Fibroblast of the aortic adventitia (primary cell): ENCODE results near the gene DENND6B. TPM values are rescaled to one million over a fixed set of nuclear protein-coding genes. Genes with fewer than 3 reads are reported as not detected.
A peak's percentile ranks its signal among the peaks of the same experiment; 100 is the strongest.

Source experiments
- DNase-seq: peaks from one replicate; pipeline ENCODE4 v3.0.0-alpha.2; 2010; ENCODE audit warnings: low read depth
- H3K4me3 ChIP-seq: 2 replicates; pipeline ENCODE4 v1.5.1; 2011; ENCODE audit warnings: low read depth, mild to moderate bottlenecking, control low read depth, low read length, moderate library complexity
- total RNA-seq: library from RNA; depleted of rRNA; stranded (reverse); fragments of >200 nt; gene quantifications from 2 replicates; pipeline ENCODE4 v1.2.3, GENCODE V29; 2012; ENCODE audit warnings: low replicate concordance
- TF ChIP-seq, protein P1 (sequence below): IDR thresholded peaks from 2 replicates; pipeline ENCODE4 v1.5.1; 2011; ENCODE audit warnings: mild to moderate bottlenecking, low read length, control low read depth, inconsistent platforms; ENCODE audit not compliant: insufficient read depth

The DENND6B gene
- total RNA-seq, 1 donor, result 4.3 TPM

DNA sequence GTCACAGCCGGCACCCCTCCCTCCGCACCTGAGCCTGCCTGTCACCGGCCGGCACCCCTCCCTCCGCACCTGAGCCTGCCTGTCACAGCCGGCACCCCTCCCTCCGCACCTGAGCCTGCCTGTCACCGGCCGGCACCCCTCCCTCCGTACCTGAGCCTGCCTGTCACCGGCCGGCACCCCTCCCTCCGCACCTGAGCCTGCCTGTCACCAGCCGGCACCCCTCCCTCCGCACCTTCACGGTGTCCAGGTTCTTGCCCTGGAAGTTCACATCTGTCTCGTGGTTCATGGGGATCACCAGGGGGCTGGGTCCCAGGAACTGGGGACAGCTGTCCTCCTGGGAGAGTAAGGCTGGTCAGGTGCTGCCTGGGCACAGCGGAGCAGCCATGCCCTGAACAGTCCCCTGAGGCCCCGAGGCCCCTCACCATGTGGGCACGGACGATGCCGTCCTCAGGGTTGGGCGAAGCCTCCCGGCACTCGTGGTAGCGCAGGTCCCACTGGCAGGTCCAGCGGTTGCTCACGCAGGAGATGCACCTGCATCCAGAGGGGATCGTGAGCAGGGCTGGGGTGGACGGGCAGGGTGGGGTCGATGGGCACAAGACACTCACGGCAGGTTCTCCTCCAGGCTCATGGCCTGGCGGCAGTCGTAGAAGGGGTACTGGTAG, 41.1 kb downstream of the DENND6B start:
- TF ChIP-seq, protein P1, sequence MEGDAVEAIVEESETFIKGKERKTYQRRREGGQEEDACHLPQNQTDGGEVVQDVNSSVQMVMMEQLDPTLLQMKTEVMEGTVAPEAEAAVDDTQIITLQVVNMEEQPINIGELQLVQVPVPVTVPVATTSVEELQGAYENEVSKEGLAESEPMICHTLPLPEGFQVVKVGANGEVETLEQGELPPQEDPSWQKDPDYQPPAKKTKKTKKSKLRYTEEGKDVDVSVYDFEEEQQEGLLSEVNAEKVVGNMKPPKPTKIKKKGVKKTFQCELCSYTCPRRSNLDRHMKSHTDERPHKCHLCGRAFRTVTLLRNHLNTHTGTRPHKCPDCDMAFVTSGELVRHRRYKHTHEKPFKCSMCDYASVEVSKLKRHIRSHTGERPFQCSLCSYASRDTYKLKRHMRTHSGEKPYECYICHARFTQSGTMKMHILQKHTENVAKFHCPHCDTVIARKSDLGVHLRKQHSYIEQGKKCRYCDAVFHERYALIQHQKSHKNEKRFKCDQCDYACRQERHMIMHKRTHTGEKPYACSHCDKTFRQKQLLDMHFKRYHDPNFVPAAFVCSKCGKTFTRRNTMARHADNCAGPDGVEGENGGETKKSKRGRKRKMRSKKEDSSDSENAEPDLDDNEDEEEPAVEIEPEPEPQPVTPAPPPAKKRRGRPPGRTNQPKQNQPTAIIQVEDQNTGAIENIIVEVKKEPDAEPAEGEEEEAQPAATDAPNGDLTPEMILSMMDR, result no peak
- H3K4me3 ChIP-seq, result no peak overlapping the region
- DNase-seq, result no peak

- no peak overlapping the region for H3K4me3 ChIP-seq
- TF ChIP-seq, protein P1, result no peak
- no peak for DNase-seq
Observed at GRCh38 chr22:50284479-50284878, 42.3 kb downstream of the DENND6B start.

DNA sequence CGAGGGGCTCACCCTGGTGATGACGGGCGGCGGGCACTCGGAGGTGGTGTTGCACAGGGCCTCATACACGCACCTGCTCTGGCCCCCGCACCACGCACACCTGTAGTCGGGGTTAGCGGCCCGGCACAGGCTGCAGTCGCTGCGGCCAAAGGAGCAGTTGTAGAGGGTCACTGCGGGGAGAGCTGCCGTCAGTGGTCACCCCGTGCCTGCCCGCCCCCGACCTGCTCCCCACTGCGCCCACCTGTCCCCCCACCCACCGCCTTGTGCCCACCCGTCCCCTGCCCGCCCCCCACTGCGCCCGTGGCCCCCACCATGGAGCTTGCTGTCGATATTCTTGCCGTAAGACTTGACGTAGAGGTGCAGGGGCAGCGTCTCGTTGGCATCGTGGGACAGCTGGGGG, 43.0 kb downstream of the DENND6B start:
- TF ChIP-seq, protein P1, result no peak
- no peak for DNase-seq

GRCh38 chr22:50282361-50283155, 44.3 kb downstream of the DENND6B start:
- H3K4me3 ChIP-seq, result no peak overlapping the region
- DNase-seq, result peak; percentile 36
- TF ChIP-seq, protein P1, result no peak

More for the DNA sequence above, 43.0 kb downstream of the DENND6B start:
- H3K4me3 ChIP-seq, result no peak overlapping the region

GRCh38 chr22:50281957-50282356, 44.9 kb downstream of the DENND6B start:
- TF ChIP-seq, protein P1, result no peak
- DNase-seq, result no peak
- H3K4me3 ChIP-seq, result no peak overlapping the region

DNA sequence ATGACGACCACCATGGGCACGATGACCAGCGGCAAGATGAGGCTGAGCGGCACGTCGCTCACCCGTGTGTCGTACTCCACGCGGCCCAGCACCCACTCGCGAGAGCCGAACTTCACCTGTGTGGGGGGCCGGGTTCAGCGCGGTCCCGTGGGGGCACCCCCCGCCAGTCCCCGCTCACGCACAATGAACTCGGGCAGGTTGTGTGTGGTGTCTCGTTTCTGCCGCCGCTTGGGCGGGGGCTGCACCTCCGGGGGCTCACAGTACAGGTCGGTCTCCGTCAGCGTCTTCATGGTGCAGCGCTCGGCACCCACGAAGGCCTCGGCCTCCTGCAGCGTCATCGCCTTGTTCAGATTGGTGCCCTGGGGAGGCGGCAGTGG, 45.4 kb downstream of the DENND6B start:
- no peak overlapping the region for H3K4me3 ChIP-seq
- DNase-seq, result no peak
- TF ChIP-seq, protein P1, result no peak
